ENCODE measurements around the gene CLEC20A.

Gene CLEC20A

GRCh38 chr1:178465011-178465410 is 31.8 kb downstream of the CLEC20A start:
- no peak for DNase-seq

- DNase-seq = no peak
These were observed 32.2 kb downstream of the CLEC20A start for GRCh38 chr1:178464566-178464965.

- DNase-seq = no peak
These were observed 32.6 kb downstream of the CLEC20A start for GRCh38 chr1:178464141-178464540.

GRCh38 chr1:178461701-178462100 is 35.1 kb downstream of the CLEC20A start:
- no peak for DNase-seq

- DNase-seq = no peak
These were observed 35.7 kb downstream of the CLEC20A start for GRCh38 chr1:178461104-178461503.

GRCh38 chr1:178458203-178458602 is 38.6 kb downstream of the CLEC20A start:
- no peak for DNase-seq

GRCh38 chr1:178457651-178458050 is 39.1 kb downstream of the CLEC20A start:
- no peak for DNase-seq

GRCh38 chr1:178456472-178456871 is 40.3 kb downstream of the CLEC20A start:
- DNase-seq = no peak

GRCh38 chr1:178452013-178452412 is 44.8 kb downstream of the CLEC20A start:
- DNase-seq = no peak

- no peak for DNase-seq
These were observed 45.2 kb downstream of the CLEC20A start for GRCh38 chr1:178451529-178451928.

- DNase-seq = no peak
These were observed 45.9 kb downstream of the CLEC20A start for GRCh38 chr1:178450871-178451270.

- DNase-seq = no peak
These were observed 53.8 kb downstream of the CLEC20A start for GRCh38 chr1:178442925-178443324.

- DNase-seq = no peak
These were observed 58.3 kb downstream of the CLEC20A start for GRCh38 chr1:178438432-178438831.

GRCh38 chr1:178436899-178437298 is 59.9 kb downstream of the CLEC20A start:
- DNase-seq = no peak

GRCh38 chr1:178434899-178435435 is 61.8 kb downstream of the CLEC20A start:
- DNase-seq = no peak

- no peak for DNase-seq
These were observed 62.4 kb downstream of the CLEC20A start for GRCh38 chr1:178434360-178434759.
